Midbrain (tissue), 1 donor: ENCODE results near the gene SLC39A11.

Experiments
- DNase-seq: peaks from one replicate; lab custom pipeline; 2025; lab: John Stamatoyannopoulos, UW

Gene SLC39A11

GRCh38 chr17:73042809-73043685, 49.4 kb downstream of the SLC39A11 start:
- no peak for DNase-seq

DNA sequence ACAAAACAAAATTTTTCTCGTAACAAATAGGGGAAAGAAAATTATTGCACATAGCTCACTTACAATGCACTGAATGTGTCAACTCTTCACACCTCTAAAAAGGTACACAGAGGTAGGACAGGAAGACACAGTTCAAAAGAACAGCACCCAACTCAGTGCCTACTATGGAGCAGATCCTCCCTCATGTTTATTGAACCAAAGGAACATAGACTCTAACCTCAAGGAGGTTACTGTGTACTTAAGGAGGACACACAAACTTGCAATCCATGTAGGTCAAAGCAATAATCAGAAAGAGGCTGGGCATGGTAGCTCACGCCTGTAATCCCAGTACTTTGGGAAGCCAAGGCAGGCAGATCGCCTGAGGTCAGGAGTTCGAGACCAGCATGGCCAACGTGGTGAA, 50.3 kb downstream of the SLC39A11 start:
- DNase-seq, result no peak

DNA sequence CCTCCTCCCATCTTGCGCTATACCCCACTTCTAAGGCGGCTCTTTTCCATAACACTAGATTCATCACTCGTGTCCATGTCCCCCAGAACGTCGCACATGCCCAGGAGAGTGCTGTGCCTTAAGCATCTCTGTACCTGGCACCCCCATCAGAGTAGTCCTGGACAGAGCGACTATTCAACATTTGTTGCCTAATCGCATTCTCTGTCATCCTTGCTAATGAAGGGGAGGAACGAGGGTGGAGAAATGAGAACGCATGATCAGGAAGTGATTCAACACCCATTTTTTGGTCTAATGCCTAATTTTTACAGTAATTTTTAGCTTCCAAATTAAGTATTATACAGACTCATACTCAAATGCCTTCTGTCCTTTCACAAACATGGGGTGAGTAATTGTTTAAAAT, 53.2 kb downstream of the SLC39A11 start:
- no peak for DNase-seq

DNA sequence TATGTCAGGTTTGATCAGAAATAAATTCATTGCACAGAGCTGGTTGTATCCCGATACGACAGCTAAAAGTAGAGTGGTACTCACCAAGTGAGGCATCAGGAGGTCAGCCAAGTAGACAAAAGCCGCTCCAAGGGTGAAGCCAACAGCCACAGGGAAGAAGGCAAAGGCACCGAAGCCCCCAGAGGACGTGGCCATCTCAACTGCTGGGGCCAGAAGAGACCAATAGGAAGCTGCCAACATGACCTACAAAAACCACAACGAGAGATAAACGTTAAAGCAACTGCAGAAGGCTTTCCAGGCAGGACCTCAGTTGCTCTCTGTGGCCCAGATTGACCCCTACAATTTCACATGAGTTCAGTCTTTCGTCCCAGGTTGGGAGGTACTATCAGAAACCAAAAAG, 61.0 kb downstream of the SLC39A11 start:
- no peak for DNase-seq

DNA sequence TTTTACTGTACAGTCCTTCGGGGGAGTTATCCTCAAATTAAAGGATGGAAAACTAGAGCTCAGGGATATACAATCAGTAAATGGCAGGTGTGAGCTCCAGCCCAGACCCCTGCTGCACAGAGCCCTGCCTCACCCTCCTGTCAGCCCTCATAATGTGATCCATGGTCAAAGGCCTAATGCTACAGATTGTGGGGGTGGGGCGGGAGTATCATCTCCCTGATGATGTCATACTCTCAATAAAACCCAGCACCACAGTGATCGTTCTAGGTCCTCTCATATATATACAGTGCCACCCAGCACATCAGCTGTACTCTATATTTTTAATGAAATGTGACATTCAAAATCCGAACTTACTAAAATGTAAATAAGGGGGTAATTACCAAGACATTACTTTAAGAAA, 61.5 kb downstream of the SLC39A11 start:
- DNase-seq, result no peak

- no peak for DNase-seq
Measured at GRCh38 chr17:73030501-73030921, 62.0 kb downstream of the SLC39A11 start.

GRCh38 chr17:73029991-73030390, 62.5 kb downstream of the SLC39A11 start:
- no peak for DNase-seq

DNA sequence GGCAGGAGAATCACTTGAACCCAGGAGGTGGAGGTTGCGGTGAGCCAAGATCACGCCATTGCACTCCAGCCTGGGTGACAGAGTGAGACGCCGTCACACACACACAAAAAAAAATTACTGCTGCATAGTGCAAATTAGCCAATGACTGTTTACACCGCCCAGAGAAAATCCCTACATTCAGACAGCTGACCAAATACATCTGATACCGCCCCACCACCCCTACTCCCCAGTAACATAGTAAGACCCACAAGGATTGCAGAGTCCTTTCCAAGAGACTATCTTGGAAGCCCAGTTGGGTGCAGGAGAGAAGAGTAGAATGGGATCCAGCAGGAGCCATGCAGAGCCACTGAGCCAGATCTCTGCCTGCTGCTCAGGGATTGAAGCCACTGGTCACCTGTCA, 63.5 kb downstream of the SLC39A11 start:
- no peak for DNase-seq

- no peak for DNase-seq
Measured at GRCh38 chr17:73028299-73028755, 64.2 kb downstream of the SLC39A11 start.

DNA sequence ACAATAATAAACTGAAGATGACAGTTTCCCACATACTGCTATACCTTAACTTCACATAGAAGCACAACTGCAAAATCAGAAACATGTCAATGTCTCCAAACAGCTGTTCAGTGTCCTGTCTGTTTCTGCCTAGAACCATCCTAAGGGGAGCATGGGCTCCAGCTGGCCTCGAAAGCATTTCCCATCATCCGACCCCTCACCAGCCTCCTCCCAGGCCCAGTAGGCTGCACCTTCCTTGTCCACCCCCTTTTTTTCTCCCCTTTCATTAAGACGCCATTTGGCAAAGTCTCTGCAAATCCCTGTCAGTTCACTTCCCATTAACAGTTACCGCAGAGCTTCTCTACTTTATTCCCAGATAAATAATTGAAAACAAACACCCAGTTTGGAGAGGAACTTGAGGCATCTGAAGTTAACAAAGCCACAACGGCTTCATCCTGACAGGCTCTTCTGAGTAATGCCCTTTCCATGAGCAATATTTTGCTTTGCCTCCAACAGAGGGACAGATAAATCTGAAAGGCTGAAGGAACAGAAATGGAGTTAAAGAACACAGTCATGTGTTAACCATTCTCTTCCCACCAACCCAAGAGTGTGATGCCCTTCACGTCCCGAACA, 65.3 kb downstream of the SLC39A11 start:
- DNase-seq, result no peak

DNA sequence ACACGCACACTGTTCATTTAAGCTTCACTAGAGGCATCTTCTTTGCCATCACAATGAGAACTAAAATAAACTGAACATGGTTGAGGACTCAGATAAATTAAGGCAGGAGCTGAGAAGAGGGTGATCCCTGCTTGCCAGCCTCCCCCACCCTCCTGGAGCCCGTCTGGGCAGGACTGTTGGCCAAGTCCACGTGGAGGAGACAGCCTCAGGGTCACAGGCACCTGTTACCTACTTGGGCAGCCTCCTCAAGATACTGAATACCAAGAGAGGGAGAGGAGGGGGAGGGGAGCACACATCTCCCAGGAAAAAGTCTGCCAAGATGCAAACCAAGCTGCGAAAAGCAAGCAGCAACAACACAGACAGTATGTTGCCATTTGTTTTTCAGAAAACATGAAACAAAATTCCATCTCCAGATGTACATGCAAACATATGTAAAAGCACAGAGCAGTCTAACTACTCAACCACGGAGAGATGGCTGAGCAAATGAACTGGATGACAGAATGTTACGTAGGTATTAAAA, 67.4 kb downstream of the SLC39A11 start:
- DNase-seq, result no peak

DNA sequence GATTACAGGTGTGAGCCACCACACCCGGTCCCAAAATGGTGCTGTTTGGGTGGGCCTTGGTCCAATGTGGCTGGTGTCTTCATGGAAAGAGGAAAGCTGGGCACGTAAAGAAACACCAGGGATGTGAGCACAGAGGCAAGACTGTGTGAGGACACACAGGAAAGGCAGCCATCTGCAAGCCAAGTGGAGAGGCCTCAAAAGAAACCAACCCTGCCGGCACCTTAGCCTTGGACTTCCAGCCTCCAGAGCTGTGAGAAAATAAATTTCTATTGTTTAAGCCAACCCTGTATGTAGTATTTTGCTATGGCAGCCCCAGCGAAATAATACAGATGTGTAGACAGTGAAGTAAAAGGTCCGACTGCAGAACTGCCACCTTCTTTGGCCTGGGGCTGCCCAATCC, 68.7 kb downstream of the SLC39A11 start:
- no peak for DNase-seq

DNA sequence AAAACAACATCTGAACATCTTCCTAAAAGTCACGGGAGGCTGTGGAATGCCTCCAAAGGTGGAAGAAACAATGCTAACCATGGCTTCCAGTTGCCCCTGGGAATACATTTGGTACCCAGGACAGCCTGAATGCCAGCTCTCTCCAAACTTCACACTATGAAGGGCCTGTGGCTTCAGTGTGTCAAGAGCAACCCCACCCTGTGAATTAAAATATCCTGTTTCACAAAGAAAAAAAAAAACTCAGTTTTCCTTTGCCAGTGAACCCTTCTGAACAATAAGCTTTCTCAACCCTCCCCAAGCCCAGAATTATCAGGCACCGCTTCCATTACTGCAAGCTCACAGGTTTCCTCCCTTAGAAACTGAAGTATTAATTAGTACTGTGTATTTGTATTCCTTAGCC, 69.8 kb downstream of the SLC39A11 start:
- DNase-seq, result no peak

GRCh38 chr17:73021771-73022170, 70.7 kb downstream of the SLC39A11 start:
- DNase-seq, result no peak

DNA sequence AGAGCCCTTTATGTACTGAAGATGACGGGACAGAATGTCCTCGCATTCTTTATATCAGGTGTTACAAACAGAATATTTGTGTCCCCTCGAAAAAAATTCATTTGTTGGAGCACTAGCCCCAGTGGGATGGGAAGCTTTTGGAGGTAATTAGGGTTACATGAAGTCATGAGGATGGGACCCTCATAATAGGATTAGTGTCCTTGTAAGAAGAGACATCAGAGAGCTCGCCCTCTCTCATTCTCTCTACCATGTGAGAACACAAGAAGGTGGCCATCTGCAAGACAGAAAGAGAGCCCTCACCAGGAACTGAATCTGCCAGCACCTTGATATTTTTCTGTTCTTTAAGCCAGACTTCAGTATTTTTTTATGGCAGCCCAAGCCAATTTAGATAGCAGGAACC, 72.4 kb downstream of the SLC39A11 start:
- no peak for DNase-seq

DNA sequence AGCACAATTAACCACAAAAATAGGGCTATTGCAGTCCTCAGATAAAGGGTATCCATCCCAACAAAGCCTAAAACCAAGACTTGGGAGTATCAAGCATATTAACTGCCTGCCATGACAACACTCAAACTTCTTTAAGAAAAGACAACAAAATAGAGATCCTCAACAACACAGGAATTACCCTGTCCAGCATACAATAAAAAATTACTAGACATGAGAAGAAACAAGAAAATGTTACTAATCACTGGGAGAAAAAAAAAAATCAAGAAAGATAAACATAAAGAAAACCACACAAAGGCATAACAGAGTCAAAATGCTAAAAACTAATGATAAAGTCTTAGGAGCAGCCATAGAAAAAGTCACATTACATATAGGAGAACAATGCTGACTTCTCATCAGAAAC, 73.9 kb downstream of the SLC39A11 start:
- no peak for DNase-seq

- DNase-seq, result no peak
Measured at GRCh38 chr17:73017658-73018057, 74.8 kb downstream of the SLC39A11 start.

GRCh38 chr17:73015722-73016276, 76.7 kb downstream of the SLC39A11 start:
- no peak for DNase-seq

GRCh38 chr17:73013816-73014663, 78.4 kb downstream of the SLC39A11 start:
- no peak for DNase-seq

DNA sequence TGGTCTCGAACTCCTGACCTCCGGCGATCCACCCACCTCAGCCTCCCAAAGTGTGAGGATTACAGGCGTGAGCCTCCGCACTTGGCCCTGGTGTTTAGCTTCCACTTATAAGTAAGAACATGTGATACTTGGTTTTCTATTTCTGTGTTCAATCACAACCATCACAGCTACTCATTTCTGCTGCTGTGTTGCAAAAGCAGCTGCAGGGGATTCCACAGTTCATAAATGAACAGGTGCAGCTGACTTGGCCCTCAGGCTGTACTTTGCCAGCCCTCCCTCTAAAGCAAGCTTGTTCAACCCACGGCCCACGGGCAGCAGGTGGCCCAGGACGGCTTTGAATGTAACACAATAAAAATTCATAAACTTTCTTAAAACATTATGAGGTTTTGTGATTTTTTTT, 79.2 kb downstream of the SLC39A11 start:
- no peak for DNase-seq

DNA sequence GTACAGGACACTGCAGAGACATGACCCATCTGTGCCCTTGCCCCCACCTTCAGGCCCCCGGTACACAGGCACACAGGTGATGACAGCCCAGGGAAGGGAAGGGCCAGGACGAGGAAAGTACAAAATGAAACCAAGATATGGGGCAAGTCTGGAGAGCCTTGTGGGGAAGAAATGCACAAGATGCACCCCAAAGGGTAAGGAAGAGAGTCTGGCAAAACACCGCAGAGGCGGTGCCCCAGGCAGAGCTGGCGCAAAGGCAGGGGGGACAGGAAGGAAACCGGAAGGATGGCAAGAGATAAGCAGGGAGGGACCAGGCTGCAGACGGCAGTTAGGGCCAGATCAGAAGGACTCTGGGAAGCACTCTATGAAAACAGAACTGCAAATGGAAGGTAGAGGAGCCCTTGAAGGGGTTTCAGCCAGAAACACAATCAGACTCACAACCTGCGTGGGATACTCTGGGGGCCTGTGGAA, 81.4 kb downstream of the SLC39A11 start:
- DNase-seq, result no peak

DNA sequence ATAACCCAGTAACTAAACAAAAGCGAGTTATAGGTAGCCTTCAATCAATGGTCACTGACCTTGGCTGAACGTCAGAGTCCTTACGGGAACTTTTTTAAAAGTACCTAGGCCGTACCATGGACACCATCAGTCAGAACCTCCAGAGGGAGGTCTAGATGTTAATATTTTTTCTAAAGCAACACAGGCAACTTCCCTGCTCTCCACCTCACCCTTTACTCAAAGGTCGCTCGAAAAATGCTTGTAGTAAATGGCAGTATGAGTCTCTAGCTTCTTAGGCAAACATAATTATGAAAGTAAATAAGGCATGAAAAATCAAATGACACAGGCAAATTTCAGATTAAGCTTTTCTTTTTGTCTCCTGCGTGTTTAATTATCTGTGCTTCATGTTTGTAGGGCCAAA, 82.1 kb downstream of the SLC39A11 start:
- DNase-seq, result no peak
